ENCODE measurements around the gene BMPR2. TPM values are rescaled to one million over a fixed set of nuclear protein-coding genes. Genes with fewer than 3 reads are reported as not detected.

BMPR2 gene
- total and polyA plus RNA-seq, 2 of the 4 experiments (the other 2 are of a cell fraction), result 17.0 to 30.1 TPM

GRCh38 chr2:202612145-202612544 lies 236.0 kb downstream of the BMPR2 start:
- H3K23ac ChIP-seq (ENCODE audit: low read depth, low read length), result no peak overlapping the region
- no peaks in the 10 kb centered on the region for H3K9me3 ChIP-seq (ENCODE audit: control insufficient read depth, insufficient read depth, low read length)
- H3K56ac ChIP-seq (ENCODE audit: extremely low read depth, insufficient read depth, low read length), result no peak overlapping the region
- no peaks in the 10 kb centered on the region for H3K36me3 ChIP-seq (ENCODE audit: control insufficient read depth, insufficient read depth, low read length)
- WGBS, 2 experiments (ENCODE audit: extremely low coverage in 2 of 2, insufficient read length in 1 of 2), result 88% methylated on average over 1 of the region's 1 CpG; no CpG with 5 or more reads in 1 of the 2 experiments
- H3K79me1 ChIP-seq (ENCODE audit: low read depth in 1 of 2, low read length in 2 of 2), result no peaks in the 10 kb centered on the region
- no peak overlapping the region for H3K4ac ChIP-seq (ENCODE audit: low read depth, low read length)
- H3K9me1 ChIP-seq (ENCODE audit: insufficient read depth, low read length), result no peaks in the 10 kb centered on the region; the same call in 1 of the 2 replicates
- no peak overlapping the region for H3K14ac ChIP-seq (replicated peaks; ENCODE audit: low read depth, low read length)
- no peak overlapping the region for H4K91ac ChIP-seq (ENCODE audit: insufficient read depth, low read depth, low read length)
- H3K18ac ChIP-seq (ENCODE audit: low read depth, low read length), result no peak overlapping the region
- H3K4me1 ChIP-seq (ENCODE audit: control insufficient read depth, insufficient read depth, low read length), result no peaks in the 10 kb centered on the region
- H2BK5ac ChIP-seq (ENCODE audit: low read depth, low read length, poor library complexity, severe bottlenecking), result no peak overlapping the region
- H2AK9ac ChIP-seq (replicated peaks; ENCODE audit: low read depth, low read length, poor library complexity), result no peak overlapping the region
- H3K27me3 ChIP-seq (ENCODE audit: control insufficient read depth, insufficient read depth, low read length), result no peaks in the 10 kb centered on the region
- ATAC-seq (ENCODE audit: low read depth) (no peak), DNase-seq (no peak)
- H3K4me2 ChIP-seq (ENCODE audit: low read depth, low read length), result no peak overlapping the region
- H2BK120ac ChIP-seq (ENCODE audit: low read depth, low read length), result no peak overlapping the region
- no peak overlapping the region for H4K8ac ChIP-seq (ENCODE audit: low read depth in 2 of 2, low read length in 2 of 2)
- no peak overlapping the region for H3K27ac ChIP-seq (ENCODE audit: insufficient read depth, low read length)
- no peak overlapping the region for H2BK20ac ChIP-seq (ENCODE audit: low read depth, low read length)
- intact Hi-C loops (cut with micrococcal nuclease), result no loop called here
- no peak overlapping the region for H2AK5ac ChIP-seq (ENCODE audit: low read depth, low read length)
- H3K4me3 ChIP-seq (ENCODE audit: insufficient read depth, low read depth, low read length), result no peak overlapping the region
- H2AFZ ChIP-seq (replicated peaks; ENCODE audit: low read length, poor library complexity), result no peak overlapping the region
- no peak overlapping the region for H4K5ac ChIP-seq (ENCODE audit: low read depth, low read length)
- H4K20me1 ChIP-seq (ENCODE audit: insufficient read depth, low read length), result no peaks in the 10 kb centered on the region
- CTCF ChIA-PET, result interaction anchor here (0.7 kb wide), 1 partner anchor 576 kb away, joined by 3 read pairs; no protein-coding TSS in a partner anchor
- POLR2A ChIA-PET (ENCODE audit: unreplicated experiment), result no interaction called here
- BruUV-seq (replicated peaks), result no TSS peak
- H3K9ac ChIP-seq (ENCODE audit: low read depth, low read length), result no peak overlapping the region
- dilution Hi-C loops (cut with HindIII; ENCODE audit: low sequenced_read_pairs, unreplicated experiment), result no loop called here
- TF ChIP-seq CEBPB (IDR thresholded peaks at IDR 0.05; ENCODE audit: low read depth, low read length) (peak; percentile 76), NFE2L2 (IDR thresholded peaks at IDR 0.05; ENCODE audit: low read depth, low read length) (no peak), MAFK (IDR thresholded peaks at IDR 0.05; ENCODE audit: low read depth, low read length) (no peak), FOS (IDR thresholded peaks at IDR 0.05; ENCODE audit: low read depth, low read length) (no peak), MAZ (IDR thresholded peaks at IDR 0.05; ENCODE audit: borderline replicate concordance, low read depth, low read length) (no peak)
- in situ Hi-C loops (cut with MboI; ENCODE audit: low sequenced_read_pairs), result no loop called here
- no peak overlapping the region for H2BK15ac ChIP-seq (ENCODE audit: low read depth, low read length)
